Measurements from ENCODE around the gene RAB1B. TPM values are rescaled to one million over a fixed set of nuclear protein-coding genes. Genes with fewer than 3 reads are reported as not detected.

Gene RAB1B
- total RNA-seq, 4 donors from 2014 or later: 89.8 to 141 (median 131) TPM

DNA sequence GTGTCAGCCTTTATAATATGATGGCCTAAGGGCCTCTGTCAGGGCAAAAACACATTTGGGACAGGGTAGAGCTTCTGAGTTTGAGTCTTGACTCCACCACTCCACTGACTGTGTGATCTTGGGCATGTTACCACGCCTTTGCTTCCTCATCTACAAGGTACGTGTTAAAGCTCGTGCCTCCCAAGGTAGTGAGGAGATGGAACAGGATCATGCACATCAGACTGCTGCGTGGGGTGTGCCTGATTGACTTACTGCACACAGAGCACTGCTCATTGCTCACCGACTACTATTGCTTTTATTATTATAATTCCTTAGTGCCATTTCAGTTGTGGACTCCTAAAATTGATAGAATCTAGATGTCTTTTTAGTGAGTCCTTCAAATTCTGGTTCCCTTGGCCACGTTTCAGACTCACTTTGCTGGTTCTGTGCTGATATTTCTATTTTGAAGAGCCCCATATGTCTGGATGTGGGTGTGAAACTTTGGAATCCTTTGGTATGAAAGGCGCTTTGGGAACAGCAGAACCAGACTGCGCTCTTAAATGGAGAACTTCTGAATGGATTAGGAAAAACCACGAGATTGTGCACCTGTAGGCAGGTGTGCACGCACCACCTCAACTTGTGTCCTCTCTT, 44.1 kb upstream of the RAB1B start:
- no peak for DNase-seq
- Histone ChIP-seq H3K9me3 (no peaks in the 10 kb centered on the region), H3K4me1 (no peaks in the 10 kb centered on the region), H3K27me3 (no peaks in the 10 kb centered on the region), H3K27ac (no peak overlapping the region), H3K4me3 (no peak overlapping the region), H3K36me3 (no peaks in the 10 kb centered on the region)
- intact Hi-C loops (cut with DNase I; ENCODE audit: low total_unique reads) (loop anchor here (10.0 kb wide), 1 partner anchor 60 kb away; the partner anchor contains the start of gene YIF1A), in situ Hi-C loops (cut with MboI; ENCODE audit: low pct_ligation_motif_present in 1 of 4, low pct_unique_long_range_greater_than_20kb in 1 of 4, low sequenced_read_pairs in 3 of 4) (loop anchor here in 1 of 4 donors (10.0 kb wide), 1 partner anchor 60 kb away; the partner anchor contains the start of gene YIF1A)
- TF ChIP-seq EP300 (IDR thresholded peaks at IDR 0.05; ENCODE audit: low read depth): no peak
- 93 to 94% methylated on average over 6 to 10 of the region's 10 CpGs for WGBS, 2 donors (ENCODE audit: low coverage in 1 of 2)

DNA sequence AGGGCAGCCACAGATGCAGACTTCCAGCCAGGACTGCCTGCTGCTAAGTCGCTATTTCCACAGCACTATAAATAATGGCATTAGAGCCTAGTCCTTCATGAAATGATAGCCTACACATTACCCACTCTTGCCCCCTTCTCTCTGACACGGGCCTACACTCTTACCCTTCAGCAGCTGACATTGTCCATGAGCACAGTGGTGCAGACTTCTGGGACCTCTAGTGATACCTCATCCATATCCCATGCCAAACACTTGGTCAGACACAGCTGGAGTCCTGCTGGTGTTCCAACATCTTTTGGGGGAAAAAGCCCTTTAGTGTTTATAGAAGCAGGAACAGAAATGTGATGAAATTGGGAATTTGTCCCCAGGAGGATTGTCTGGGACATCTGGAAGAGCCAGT, 43.4 kb upstream of the RAB1B start:
- intact Hi-C loops (cut with DNase I; ENCODE audit: low total_unique reads) (loop anchor here (10.0 kb wide), 1 partner anchor 60 kb away; the partner anchor contains the start of gene YIF1A), in situ Hi-C loops (cut with MboI; ENCODE audit: low pct_ligation_motif_present in 1 of 4, low pct_unique_long_range_greater_than_20kb in 1 of 4, low sequenced_read_pairs in 3 of 4) (loop anchor here in 1 of 4 donors (10.0 kb wide), 1 partner anchor 60 kb away; the partner anchor contains the start of gene YIF1A)
- 93% methylated on average over 2 of the region's 2 CpGs; no CpG with 5 or more reads in 1 of the 2 donors for WGBS, 2 donors (ENCODE audit: low coverage in 1 of 2)

DNA sequence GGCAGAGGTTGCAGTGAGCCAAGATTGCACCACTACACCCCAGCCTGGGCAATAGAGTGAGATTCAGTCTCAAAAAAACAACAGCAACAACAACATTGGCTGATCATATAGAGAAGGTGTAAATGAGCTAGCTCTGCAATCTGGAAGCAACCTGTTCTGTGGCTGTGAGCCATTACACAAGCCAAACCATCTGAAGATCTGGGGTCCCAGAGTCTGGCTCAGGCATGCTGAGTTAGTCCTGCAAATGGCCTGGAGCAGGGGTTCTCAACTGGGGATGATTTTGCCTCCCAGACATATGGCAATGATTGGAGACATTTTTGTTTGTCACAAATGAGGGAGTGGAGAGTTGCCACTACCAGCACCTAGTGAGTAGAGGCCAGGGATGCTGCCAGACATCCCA, 42.3 kb upstream of the RAB1B start:
- Histone ChIP-seq H3K9me3 (no peaks in the 10 kb centered on the region), H3K27ac (no peak overlapping the region), H3K27me3 (no peaks in the 10 kb centered on the region), H3K4me1 (no peaks in the 10 kb centered on the region), H3K4me3 (no peak overlapping the region), H3K36me3 (peaks cover 0 to 3% (median 0%) of the 10 kb centered on the region in 4 donors)
- in situ Hi-C loops (cut with MboI; ENCODE audit: low pct_ligation_motif_present in 1 of 4, low pct_unique_long_range_greater_than_20kb in 1 of 4, low sequenced_read_pairs in 3 of 4): loop anchor here in 1 of 4 donors (10.0 kb wide), 1 partner anchor 59 kb away; the partner anchor contains the start of gene YIF1A
- DNase-seq: no peak
- TF ChIP-seq EP300 (IDR thresholded peaks at IDR 0.05; ENCODE audit: low read depth) (no peak), POLR2AphosphoS5 (IDR thresholded peaks at IDR 0.05) (no peak), POLR2A (IDR thresholded peaks at IDR 0.05) (no peak)
- TF ChIP-seq, protein P1, sequence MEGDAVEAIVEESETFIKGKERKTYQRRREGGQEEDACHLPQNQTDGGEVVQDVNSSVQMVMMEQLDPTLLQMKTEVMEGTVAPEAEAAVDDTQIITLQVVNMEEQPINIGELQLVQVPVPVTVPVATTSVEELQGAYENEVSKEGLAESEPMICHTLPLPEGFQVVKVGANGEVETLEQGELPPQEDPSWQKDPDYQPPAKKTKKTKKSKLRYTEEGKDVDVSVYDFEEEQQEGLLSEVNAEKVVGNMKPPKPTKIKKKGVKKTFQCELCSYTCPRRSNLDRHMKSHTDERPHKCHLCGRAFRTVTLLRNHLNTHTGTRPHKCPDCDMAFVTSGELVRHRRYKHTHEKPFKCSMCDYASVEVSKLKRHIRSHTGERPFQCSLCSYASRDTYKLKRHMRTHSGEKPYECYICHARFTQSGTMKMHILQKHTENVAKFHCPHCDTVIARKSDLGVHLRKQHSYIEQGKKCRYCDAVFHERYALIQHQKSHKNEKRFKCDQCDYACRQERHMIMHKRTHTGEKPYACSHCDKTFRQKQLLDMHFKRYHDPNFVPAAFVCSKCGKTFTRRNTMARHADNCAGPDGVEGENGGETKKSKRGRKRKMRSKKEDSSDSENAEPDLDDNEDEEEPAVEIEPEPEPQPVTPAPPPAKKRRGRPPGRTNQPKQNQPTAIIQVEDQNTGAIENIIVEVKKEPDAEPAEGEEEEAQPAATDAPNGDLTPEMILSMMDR (IDR thresholded peaks at IDR 0.05): no peak
- intact Hi-C loops (cut with DNase I; ENCODE audit: low total_unique reads): loop anchor here (10.0 kb wide), 1 partner anchor 59 kb away; the partner anchor contains the start of gene YIF1A

More for the DNA sequence above, 43.4 kb upstream of the RAB1B start:
- Histone ChIP-seq H3K27ac (no peak overlapping the region), H3K27me3 (no peaks in the 10 kb centered on the region), H3K4me1 (no peaks in the 10 kb centered on the region), H3K9me3 (no peaks in the 10 kb centered on the region), H3K4me3 (no peak overlapping the region), H3K36me3 (no peaks in the 10 kb centered on the region)
- no peak for DNase-seq
- TF ChIP-seq, protein P1 (IDR thresholded peaks at IDR 0.05): no peak
- TF ChIP-seq POLR2AphosphoS5 (IDR thresholded peaks at IDR 0.05): no peak
- TF ChIP-seq POLR2A (IDR thresholded peaks at IDR 0.05): no peak
- no peak for TF ChIP-seq EP300 (IDR thresholded peaks at IDR 0.05; ENCODE audit: low read depth)

DNA sequence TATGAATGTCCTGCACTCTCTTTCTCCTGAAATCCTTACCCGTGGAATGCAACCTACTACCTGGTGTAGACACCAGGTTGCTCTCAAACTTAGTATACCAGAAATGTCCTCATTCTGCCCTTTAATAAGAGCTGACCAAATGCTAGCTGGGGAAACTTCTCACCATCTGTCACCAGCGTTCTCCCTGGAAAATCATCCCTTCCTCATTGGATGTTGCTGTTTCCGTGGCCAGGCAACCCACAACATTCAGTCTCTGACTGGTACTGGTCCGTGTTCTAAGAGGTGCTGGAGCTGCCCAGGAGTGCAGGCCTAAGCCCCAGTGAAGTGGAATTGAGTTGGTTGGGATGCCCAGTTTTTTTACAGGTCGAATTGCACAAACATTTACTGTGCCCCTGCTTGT, 40.7 kb upstream of the RAB1B start:
- TF ChIP-seq POLR2AphosphoS5 (IDR thresholded peaks at IDR 0.05): no peak
- TF ChIP-seq EP300 (IDR thresholded peaks at IDR 0.05; ENCODE audit: low read depth): no peak
- TF ChIP-seq, protein P1 (IDR thresholded peaks at IDR 0.05): no peak
- no peak for TF ChIP-seq POLR2A (IDR thresholded peaks at IDR 0.05)
- in situ Hi-C loops (cut with MboI; ENCODE audit: low pct_ligation_motif_present in 1 of 4, low pct_unique_long_range_greater_than_20kb in 1 of 4, low sequenced_read_pairs in 3 of 4) (loop anchor here in 1 of 4 donors (10.0 kb wide), 1 partner anchor 57 kb away; the partner anchor contains the start of gene YIF1A), intact Hi-C loops (cut with DNase I; ENCODE audit: low total_unique reads) (loop anchor here (10.0 kb wide), 1 partner anchor 57 kb away; the partner anchor contains the start of gene YIF1A)
- DNase-seq: no peak
- Histone ChIP-seq H3K4me3 (no peak overlapping the region), H3K27ac (no peak overlapping the region), H3K36me3 (peaks cover 0 to 10% (median 0%) of the 10 kb centered on the region in 4 donors), H3K4me1 (no peaks in the 10 kb centered on the region), H3K27me3 (no peaks in the 10 kb centered on the region), H3K9me3 (no peaks in the 10 kb centered on the region)
- 90% methylated on average over 5 of the region's 5 CpGs; no CpG with 5 or more reads in 1 of the 2 donors for WGBS, 2 donors (ENCODE audit: low coverage in 1 of 2)

Measured in transverse colon (tissue), 4 donors.